ENCODE results near the gene ULBP2.

DNA sequence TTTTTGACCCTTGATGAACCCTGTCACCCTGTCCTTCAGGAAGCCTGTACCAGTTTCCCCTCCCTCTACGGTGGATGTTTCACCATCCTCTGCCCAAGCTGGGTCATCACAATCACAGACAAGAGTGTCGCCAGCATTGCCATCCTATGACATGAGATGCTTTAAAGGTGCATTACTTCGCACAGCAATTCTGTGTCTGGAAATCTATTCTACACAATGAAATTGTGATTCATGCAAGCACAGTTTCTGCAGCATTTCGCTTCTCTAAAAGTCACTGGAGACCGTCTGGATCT, 2.5 kb upstream of the ULBP2 start:
- TF ChIP-seq EZH2phosphoT487 (IDR thresholded peaks at IDR 0.05; ENCODE audit: low read length) (no peak), CTCF (IDR thresholded peaks at IDR 0.05; ENCODE audit: low read length) (no peak)
